HG02943 (cell line): ENCODE results near the gene ADAM12.
A peak's percentile ranks its signal among the peaks of the same experiment; 100 is the strongest.

Experiments used
- ATAC-seq: cut with Tn5 transposase; IDR thresholded peaks from one replicate; pipeline ENCODE4 v1.9.1; 2021; ENCODE audit warnings: mild to moderate bottlenecking, low read depth, moderate library complexity; ENCODE audit not compliant: unreplicated experiment

The ADAM12 gene

DNA sequence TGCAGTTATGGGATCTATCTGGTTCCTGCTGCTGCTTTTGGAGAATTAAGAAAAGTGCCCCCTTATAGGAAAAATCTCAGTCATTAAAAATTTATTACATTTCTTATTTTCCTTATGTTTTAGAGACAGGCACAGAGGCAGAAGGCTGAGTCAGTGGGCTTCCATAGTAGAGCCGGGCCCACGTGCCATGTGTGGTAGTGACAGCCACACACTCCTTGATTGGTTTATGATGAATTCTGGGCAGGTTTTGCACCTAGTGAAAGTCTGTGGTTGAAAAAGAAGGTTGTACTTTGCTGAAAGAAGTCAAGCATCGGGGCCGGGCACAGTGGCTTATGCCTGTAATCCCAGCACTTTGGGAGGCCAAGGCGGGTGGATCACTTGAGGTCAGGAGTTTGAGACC is 382.0 kb downstream of the ADAM12 start:
- no peak for ATAC-seq

DNA sequence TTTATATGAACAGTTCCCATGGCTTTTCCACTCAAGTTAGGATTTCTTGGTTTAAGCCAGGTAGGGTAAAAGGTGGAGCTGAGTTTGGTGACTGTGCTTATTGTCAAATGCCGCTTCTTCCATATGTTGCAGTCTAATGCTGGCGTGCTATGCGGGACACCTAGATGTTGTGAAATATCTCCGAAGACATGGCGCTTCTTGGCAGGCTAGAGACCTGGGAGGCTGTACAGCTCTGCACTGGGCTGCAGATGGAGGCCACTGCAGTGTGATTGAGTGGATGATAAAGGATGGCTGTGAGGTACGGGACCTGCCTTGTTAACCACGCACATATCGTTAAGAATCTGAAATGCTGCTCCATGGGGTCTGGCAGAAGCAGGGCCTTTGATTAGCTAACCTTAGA is 383.5 kb downstream of the ADAM12 start:
- no peak for ATAC-seq

DNA sequence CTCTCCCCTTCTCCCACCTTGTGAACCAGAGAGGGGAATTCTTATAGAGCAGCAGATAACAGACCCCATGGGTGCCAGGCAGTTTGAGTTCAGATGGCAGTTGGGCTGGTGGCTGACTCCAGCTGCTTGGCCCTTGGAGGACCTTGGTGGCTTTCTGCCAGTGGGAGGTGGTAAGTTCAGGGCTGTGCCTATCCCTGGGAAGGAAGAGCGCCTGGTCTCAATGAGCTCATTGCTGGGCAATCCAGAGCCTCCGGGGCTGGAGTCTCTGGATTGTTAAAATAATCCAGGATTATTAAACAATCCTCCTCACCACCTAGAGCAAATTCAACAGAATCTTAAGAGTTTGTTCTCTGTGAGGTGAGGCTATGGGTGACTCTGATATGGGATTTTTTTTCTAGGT is 386.7 kb downstream of the ADAM12 start:
- no peak for ATAC-seq

GRCh38 chr10:125999694-126000093 is 388.6 kb downstream of the ADAM12 start:
- no peak for ATAC-seq

DNA sequence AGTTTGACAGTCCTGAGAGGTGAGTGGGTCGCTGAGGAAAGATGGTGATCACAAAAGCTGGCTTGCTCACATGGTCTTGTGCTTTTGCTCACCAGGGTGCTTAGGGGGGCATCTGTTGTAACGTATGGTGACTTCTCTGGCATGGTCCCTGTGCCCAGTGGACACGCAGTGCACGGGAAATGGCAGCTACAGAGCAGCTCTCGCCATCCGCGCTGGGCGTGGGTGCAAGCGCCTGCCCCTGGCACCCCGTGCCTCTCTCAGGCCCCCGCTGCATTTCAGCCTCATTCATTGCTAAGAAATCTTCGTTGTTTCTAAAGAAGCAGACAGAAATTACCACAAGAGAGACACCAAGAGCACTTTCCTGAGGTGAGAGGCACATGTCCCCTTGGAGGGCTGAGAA is 390.7 kb downstream of the ADAM12 start:
- no peak for ATAC-seq

- no peak for ATAC-seq
Measured at GRCh38 chr10:125995726-125996304, 392.5 kb downstream of the ADAM12 start.

GRCh38 chr10:125994601-125995000 is 393.7 kb downstream of the ADAM12 start:
- ATAC-seq: no peak

DNA sequence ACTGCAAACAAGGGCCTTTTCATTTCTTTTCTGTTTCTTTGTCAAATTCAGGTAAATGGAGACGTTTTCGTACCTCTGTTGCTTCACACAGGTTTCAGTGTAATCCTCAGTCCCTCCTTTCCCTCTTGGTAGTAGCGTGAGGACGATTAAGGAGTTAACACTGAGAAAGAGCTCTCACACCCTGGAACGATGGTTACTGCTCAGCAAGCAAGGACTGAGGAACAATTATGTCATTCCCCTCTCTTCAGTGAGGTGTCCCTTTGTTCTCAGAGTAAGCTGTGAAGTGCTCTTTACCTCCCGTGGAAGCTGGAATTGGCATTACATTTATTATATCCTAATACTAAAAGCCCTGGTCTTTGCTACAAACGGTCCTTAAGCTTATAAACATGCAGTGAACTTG is 396.0 kb downstream of the ADAM12 start:
- ATAC-seq: no peak

- ATAC-seq: no peak
Measured at GRCh38 chr10:125991392-125991791, 396.9 kb downstream of the ADAM12 start.

- no peak for ATAC-seq
Measured at GRCh38 chr10:125990974-125991373, 397.3 kb downstream of the ADAM12 start.

DNA sequence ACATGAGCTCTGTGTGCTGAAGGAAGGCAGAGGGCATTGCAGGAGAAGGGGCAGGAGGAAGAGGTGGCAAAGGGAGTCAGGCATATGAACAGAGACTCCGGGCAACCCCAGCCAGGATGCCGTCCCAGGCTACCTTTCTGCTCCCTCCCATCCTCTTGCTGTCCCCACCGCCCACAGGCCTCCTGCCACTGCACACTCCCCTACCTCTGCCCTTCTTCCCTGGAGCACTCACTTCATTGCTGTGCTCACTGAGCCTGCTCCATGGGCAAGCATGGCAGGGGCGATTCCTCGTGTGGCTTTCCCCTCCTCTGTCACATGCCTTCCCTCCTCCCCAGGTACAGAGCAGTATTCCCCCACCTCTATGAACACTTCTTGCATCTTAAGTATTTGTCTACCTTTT is 398.5 kb downstream of the ADAM12 start:
- ATAC-seq: no peak

DNA sequence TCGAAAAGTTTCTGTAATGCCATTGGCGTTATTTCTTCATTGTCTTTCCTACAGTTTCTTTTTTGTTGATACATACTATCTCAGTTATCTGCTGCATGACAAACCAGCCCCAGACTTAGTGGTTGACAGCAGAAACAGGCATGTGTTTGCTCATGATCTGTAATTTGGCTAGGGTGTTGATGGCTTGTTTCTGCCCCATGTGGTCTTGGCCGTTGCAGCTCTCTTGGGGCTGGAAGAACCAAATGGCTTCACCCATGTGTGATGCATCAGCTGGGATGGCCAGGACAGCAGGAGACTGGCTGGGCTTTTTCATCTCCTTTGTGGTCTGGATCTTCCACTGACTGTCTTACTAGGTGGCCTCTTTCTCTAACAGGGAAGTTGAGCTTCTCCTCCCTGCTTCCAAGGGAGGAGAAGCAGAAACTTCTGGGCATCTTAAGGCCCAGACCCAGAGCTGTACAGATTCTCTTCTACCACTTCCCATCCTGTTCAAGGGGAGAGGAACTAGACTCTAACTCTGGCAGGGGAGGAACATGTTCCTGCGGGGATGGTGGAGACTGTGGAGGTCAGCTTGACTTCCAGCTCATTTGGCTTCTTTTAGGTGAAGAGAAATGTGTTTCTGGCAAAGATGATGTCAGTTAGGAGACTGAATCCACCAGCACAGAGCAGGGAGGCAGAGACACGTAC is 402.6 kb downstream of the ADAM12 start:
- no peak for ATAC-seq

DNA sequence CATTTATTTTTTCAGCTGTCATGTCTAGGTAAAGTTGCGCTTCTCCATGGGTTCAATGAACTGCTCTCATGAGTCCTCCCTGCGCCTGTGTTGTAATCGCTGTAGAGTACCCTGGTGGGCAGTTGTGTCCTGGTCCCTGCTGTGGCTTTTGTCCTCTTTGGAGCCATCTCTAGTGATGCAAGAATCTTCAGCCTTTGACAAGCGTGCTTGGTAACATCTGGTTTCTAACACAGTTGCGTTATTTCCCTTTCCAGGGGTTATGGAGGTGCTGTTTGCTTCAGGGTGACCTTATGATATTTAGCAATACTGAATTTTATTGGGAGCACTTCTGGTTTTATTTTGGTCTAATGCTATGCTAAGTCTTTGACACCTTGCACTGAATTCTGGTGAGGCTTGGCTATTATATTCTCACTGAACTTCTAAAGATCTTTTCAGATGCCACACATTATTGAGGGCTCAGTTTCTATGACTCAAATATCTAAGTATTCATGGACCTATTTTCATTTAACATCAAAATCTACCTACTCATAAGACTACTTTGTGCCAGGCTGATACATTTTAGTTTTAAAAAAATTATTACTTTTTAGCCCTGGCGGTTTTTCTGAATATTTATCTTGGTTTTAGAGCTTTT is 403.3 kb downstream of the ADAM12 start:
- no peak for ATAC-seq

DNA sequence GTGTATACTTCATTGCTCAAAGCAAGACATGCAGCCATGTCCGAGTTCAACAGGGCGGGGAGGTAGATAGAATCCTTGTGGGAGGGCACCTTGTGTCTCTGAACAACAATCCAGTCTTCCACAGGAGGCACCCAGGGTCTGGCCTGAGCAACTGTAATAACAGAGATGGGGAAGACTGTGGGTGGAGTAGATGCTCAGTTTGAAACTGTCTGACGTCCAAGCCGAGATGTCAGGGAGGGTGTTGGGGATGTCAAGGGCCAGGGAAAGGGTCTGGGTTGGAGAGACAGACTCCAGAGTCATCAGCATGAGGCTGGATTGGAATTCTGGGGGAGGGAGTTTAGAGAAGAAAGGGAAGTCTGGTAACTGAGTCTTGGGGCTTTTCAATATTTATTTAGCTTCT is 403.9 kb downstream of the ADAM12 start:
- no peak for ATAC-seq

- no peak for ATAC-seq
Measured at GRCh38 chr10:125983656-125984055, 404.6 kb downstream of the ADAM12 start.

GRCh38 chr10:125983161-125983560 is 405.1 kb downstream of the ADAM12 start:
- ATAC-seq: no peak

DNA sequence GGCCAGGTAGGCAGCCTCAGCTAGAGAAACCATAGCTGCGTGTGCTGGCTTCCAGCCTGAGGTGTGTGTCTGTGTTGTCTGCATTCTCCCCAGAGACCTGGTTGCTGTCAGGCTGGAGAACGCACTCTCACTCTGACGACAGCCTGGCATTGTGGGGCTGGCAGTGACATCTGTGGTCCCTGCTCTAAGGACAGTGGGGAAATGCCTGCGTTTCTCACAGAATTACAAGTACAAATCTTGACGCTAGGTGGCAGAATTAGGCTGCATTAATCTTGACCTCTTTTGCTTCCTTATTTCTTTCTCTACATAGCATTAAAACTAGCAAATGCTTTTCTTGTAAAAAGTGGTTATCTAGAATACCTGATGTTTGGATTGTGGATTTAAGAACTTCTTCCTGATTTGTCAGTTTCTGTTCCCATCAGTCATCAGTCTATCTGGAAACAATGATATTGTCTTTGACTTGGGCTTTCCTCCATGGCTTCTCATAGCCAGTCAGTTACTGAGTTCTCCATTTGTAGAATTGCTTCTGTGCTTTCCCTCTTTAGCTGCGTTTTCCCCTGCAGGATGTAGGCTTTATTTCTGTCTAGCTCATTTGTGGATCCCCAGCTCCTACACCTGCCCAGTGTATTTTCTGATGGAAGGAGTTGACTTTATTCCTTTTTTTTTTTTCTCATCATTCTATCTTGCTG is 405.9 kb downstream of the ADAM12 start:
- ATAC-seq: peak; percentile 65

DNA sequence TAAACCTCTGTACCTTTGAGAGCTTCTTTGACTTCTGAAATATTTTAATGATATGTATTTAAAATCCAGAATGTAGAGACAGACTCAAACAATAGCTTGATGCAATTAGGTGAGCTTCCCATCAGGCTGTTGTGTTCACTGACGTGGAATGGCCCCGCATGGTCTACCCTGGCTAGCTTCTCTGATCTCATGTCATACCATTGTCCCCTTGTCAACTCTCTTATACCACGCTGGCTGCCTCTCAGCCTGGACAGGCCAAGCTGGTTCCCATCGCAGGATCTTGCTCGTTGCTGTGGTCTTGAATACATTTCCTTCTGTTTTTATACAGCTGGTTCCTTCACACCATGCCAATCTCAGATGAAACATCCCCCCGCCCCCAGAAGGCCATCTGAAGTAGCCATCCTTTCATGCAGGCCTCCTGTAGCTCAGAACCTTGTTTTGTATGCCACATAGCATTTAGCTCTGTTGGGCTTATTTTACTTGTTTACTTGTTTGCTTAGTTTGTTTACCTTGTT is 407.7 kb downstream of the ADAM12 start:
- no peak for ATAC-seq

- no peak for ATAC-seq
Measured at GRCh38 chr10:125979976-125980375, 408.3 kb downstream of the ADAM12 start.

- no peak for ATAC-seq
Measured at GRCh38 chr10:125976960-125977605, 411.2 kb downstream of the ADAM12 start.
